Endodermal cell (in vitro differentiated cells): Measurements from ENCODE around the gene ABCA8. TPM values are rescaled to one million over a fixed set of nuclear protein-coding genes. Genes with fewer than 3 reads are reported as not detected.

ENCODE experiments used
- DNase-seq: peaks from one replicate; pipeline ENCODE4 v3.0.0-alpha.2; 2017
- H3K27ac ChIP-seq: 2 replicates; pipeline ENCODE4 v1.5.1; 2013; ENCODE audit warnings: mild to moderate bottlenecking, low read depth, low read length, moderate library complexity
- H3K27me3 ChIP-seq: 2 replicates; pipeline ENCODE4 v1.6.1; 2013; ENCODE audit warnings: mild to moderate bottlenecking, low read length, moderate library complexity; ENCODE audit not compliant: insufficient read depth, control insufficient read depth, poor library complexity, severe bottlenecking
- H3K36me3 ChIP-seq: 2 replicates; pipeline ENCODE4 v1.7.0; 2013; ENCODE audit warnings: mild to moderate bottlenecking, low read length, moderate library complexity; ENCODE audit not compliant: control insufficient read depth, insufficient read depth
- H3K4me1 ChIP-seq: one replicate; pipeline ENCODE4 v1.7.0; 2013; ENCODE audit warnings: low read length; ENCODE audit not compliant: control insufficient read depth, insufficient read depth
- H3K4me3 ChIP-seq: 2 replicates; pipeline ENCODE4 v1.5.1; 2013; ENCODE audit warnings: mild to moderate bottlenecking, low read length, moderate library complexity
- H3K9ac ChIP-seq: 2 replicates; pipeline ENCODE4 v1.6.1; 2013; ENCODE audit warnings: mild to moderate bottlenecking, low read length, moderate library complexity; ENCODE audit not compliant: poor library complexity, severe bottlenecking; ENCODE audit errors: extremely low read depth
- H3K9me3 ChIP-seq: 2 replicates; pipeline ENCODE4 v1.6.1; 2013; ENCODE audit warnings: mild to moderate bottlenecking, low read length, moderate library complexity; ENCODE audit not compliant: control insufficient read depth
- H3K27ac Mint-ChIP-seq: 2 replicates; pipeline ENCODE4 v1.8.0; 2020; ENCODE audit warnings: mixed read lengths
- H3K27me3 Mint-ChIP-seq: 2 replicates; pipeline ENCODE4 v1.8.0; 2021; ENCODE audit warnings: mild to moderate bottlenecking, mixed read lengths; ENCODE audit not compliant: insufficient read depth
- H3K36me3 Mint-ChIP-seq: 2 replicates; pipeline ENCODE4 v1.8.0; 2020; ENCODE audit warnings: low read depth, mixed read lengths
- H3K4me1 Mint-ChIP-seq: 2 replicates; pipeline ENCODE4 v1.8.0; 2020; ENCODE audit warnings: mixed read lengths
- H3K4me3 Mint-ChIP-seq: 2 replicates; pipeline ENCODE4 v1.8.0; 2020; ENCODE audit warnings: mild to moderate bottlenecking, moderate library complexity, mixed read lengths
- H3K9me3 Mint-ChIP-seq: 2 replicates; pipeline ENCODE4 v1.8.0; 2020; ENCODE audit warnings: mild to moderate bottlenecking, mixed read lengths
- WGBS, 2 experiments: methylation state at CpG; one replicate each; pipeline versions ENCODE4 v1.1.5 to v1.1.7; 2013; ENCODE audit warnings: missing lambda C conversion rate in 2 of 2, mixed read lengths in 1 of 2; ENCODE audit not compliant: insufficient coverage in 1 of 2, insufficient read length in 1 of 2; 5-methylcytosine and 5-hydroxymethylcytosine counted together
- total RNA-seq, 2 donors: library from RNA; stranded (reverse); fragmentation: NEBNext Ultra II Directional in 1 of 2; extraction: Animal tissue kit (Norgen Biotek cat#: 25700) in 1 of 2; gene quantifications; 2 replicates in 1 of 2; 3 replicates in 1 of 2; pipeline ENCODE4 v1.2.1, GENCODE V29; 2021
- TF ChIP-seq, protein P1 (sequence below): fragments of 200-600 bp; sonication (generic); conservative IDR thresholded peaks from 2 replicates; pipeline ENCODE4 v1.5.0; 2021; ENCODE audit warnings: antibody characterized with exemption, mild to moderate bottlenecking

ABCA8 gene
- total RNA-seq, 2 donors from 2014 or later, result not detected

DNA sequence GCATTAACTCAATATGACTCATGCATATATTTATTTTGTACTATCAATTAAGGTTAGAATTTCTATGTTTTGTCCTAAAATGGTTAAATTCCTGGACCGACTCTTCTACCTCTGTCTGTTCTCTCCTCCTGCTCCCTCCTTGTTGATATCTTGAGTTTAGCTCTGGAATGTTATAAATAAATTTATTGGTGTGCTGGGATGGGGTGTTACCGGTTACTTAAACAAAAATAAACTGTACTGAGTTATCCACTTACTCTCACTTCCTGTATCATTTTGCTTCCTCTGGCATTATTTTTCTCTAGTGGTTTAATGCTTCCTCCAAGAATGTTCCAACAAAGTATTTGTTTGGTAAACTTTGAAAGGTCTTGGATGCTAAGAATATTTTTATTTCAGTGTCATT is 120.1 kb downstream of the ABCA8 start:
- Histone ChIP-seq H3K36me3 (no peaks in the 10 kb centered on the region), H3K9me3 (no peaks in the 10 kb centered on the region), H3K27me3 (no peaks in the 10 kb centered on the region), H3K4me1 (no peaks in the 10 kb centered on the region), H3K27ac (no peak overlapping the region), H3K4me3 (no peak overlapping the region), H3K9ac (no peak overlapping the region)
- TF ChIP-seq, protein P1, sequence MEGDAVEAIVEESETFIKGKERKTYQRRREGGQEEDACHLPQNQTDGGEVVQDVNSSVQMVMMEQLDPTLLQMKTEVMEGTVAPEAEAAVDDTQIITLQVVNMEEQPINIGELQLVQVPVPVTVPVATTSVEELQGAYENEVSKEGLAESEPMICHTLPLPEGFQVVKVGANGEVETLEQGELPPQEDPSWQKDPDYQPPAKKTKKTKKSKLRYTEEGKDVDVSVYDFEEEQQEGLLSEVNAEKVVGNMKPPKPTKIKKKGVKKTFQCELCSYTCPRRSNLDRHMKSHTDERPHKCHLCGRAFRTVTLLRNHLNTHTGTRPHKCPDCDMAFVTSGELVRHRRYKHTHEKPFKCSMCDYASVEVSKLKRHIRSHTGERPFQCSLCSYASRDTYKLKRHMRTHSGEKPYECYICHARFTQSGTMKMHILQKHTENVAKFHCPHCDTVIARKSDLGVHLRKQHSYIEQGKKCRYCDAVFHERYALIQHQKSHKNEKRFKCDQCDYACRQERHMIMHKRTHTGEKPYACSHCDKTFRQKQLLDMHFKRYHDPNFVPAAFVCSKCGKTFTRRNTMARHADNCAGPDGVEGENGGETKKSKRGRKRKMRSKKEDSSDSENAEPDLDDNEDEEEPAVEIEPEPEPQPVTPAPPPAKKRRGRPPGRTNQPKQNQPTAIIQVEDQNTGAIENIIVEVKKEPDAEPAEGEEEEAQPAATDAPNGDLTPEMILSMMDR, result no peak
- Mint-ChIP-seq H3K9me3 (no peaks in the 10 kb centered on the region), H3K27me3 (no peaks in the 10 kb centered on the region), H3K36me3 (no peaks in the 10 kb centered on the region), H3K4me1 (no peaks in the 10 kb centered on the region), H3K4me3 (no peak overlapping the region), H3K27ac (no peak overlapping the region)
- WGBS, 2 experiments, result 83% methylated on average over 1 of the region's 2 CpGs; no CpG with 5 or more reads in 1 of the 2 experiments
- DNase-seq, result no peak

DNA sequence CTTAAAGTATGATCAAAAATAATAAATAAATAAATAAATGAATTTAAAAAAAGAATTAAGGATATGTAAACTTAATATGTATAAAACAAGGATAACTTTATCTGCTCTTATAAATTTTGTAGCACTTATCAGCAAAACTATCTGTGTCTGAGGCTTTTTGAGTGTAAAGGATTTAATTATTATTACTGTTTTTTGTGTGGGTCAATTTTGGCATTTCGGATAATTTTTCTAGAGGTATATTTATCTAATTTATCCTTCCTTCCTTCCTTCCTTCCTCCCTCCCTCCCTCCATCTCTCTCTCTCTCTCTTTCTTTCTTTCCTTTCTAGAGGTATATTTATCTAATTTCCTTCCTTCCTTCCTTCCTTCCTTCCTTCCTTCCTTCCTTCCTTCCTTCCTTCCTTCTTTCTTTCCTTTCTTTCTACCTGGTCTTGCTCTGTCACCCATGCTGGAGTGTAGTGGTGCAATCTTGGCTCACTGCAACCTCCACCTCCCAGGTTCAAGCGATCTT is 120.8 kb downstream of the ABCA8 start:
- H3K4me1 Mint-ChIP-seq, result peaks cover 3% of the 10 kb centered on the region
- Histone ChIP-seq H3K9me3 (no peaks in the 10 kb centered on the region), H3K4me1 (no peaks in the 10 kb centered on the region), H3K9ac (no peak overlapping the region), H3K36me3 (no peaks in the 10 kb centered on the region), H3K4me3 (no peak overlapping the region), H3K27me3 (no peaks in the 10 kb centered on the region), H3K27ac (no peak overlapping the region)
- H3K4me3 Mint-ChIP-seq, result no peak overlapping the region
- H3K27ac Mint-ChIP-seq, result no peak overlapping the region
- no peak for DNase-seq
- 100% methylated on average over 1 of the region's 2 CpGs; no CpG with 5 or more reads in 1 of the 2 experiments for WGBS, 2 experiments
- TF ChIP-seq, protein P1, result no peak
- no peaks in the 10 kb centered on the region for H3K27me3 Mint-ChIP-seq
- no peaks in the 10 kb centered on the region for H3K9me3 Mint-ChIP-seq
- no peaks in the 10 kb centered on the region for H3K36me3 Mint-ChIP-seq

DNA sequence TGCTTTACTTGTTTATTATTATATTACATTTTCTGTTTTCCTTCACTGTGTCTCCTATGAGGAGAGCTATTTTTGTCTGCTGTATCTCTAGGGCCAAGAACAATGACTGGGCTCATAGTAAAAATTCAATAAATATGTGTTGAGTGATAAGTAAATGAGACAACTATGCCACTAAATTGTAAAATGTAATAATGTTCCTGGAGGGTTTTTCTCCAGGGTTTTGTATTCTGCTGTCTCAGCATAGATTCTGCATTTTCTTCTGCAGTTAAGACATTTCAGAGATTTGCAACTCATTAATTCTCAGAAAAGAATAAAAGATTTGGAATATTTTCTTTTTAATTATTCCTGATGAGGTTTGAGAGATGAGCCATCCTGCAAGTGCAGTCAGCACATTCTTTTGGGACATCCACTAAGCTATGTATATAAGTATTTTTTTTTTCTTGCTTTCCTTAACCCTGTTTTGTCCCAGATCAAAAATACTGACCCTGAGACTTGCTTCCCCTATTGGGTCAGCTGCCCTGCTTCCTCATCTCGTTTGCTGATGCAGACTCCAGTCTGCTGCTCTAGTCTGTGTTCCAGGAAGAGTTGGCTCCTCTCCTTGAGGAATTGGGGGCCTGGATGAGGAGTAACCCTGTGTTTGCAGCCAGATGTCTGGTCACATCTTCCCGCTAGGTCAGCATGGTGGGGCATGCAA is 122.9 kb downstream of the ABCA8 start:
- no peaks in the 10 kb centered on the region for H3K9me3 Mint-ChIP-seq

More for the DNA sequence above, 122.9 kb downstream of the ABCA8 start:
- no peaks in the 10 kb centered on the region for H3K9me3 ChIP-seq
- no peaks in the 10 kb centered on the region for H3K4me1 ChIP-seq
- H3K27me3 ChIP-seq, result no peaks in the 10 kb centered on the region
- H3K9ac ChIP-seq, result no peak overlapping the region
- peaks cover 3% of the 10 kb centered on the region for H3K4me1 Mint-ChIP-seq
- no peak overlapping the region for H3K27ac ChIP-seq
- H3K4me3 ChIP-seq, result no peak overlapping the region
- no peaks in the 10 kb centered on the region for H3K36me3 Mint-ChIP-seq
- no peak overlapping the region for H3K4me3 Mint-ChIP-seq
- DNase-seq, result no peak
- no peaks in the 10 kb centered on the region for H3K27me3 Mint-ChIP-seq
- 89 to 90% methylated on average over 2 of the region's 2 CpGs for WGBS, 2 experiments
- no peak overlapping the region for H3K27ac Mint-ChIP-seq
- no peaks in the 10 kb centered on the region for H3K36me3 ChIP-seq
- TF ChIP-seq, protein P1, result no peak
